ENCODE results near the gene LHB. TPM values are rescaled to one million over a fixed set of nuclear protein-coding genes. Genes with fewer than 3 reads are reported as not detected.

Gene LHB
- total and polyA plus RNA-seq, 2 donors (not counting 3 experiments of a cell fraction or from before 2014, with no cell fraction given): 1.3 TPM; not detected in 1

- Histone ChIP-seq H3K36me3 (ENCODE audit: control insufficient read depth in 2 of 2, extremely low read depth in 1 of 2, insufficient read depth in 2 of 2, low read length in 2 of 2) (peaks cover 0 to 7% of the 10 kb centered on the region in 2 experiments), H3K9me3 (replicated peaks; ENCODE audit: control insufficient read depth, insufficient read depth, low read length) (no peaks in the 10 kb centered on the region), H3K9ac (replicated peaks; ENCODE audit: extremely low read depth, insufficient read depth, low read length) (peak overlapping the region; percentile 89), H3K9me1 (replicated peaks; ENCODE audit: control insufficient read depth, extremely low read depth, insufficient read depth, low read length) (no peaks in the 10 kb centered on the region), H3K4me3 (replicated peaks in 1 of 3; ENCODE audit: insufficient read depth in 1 of 3, low read depth in 1 of 3, low read length in 3 of 3) (peak overlapping the region; percentile 83 to 92 (median 86)), H4K20me1 (replicated peaks; ENCODE audit: control insufficient read depth, extremely low read depth, insufficient read depth, low read length) (no peaks in the 10 kb centered on the region), H3K4me2 (ENCODE audit: insufficient read depth, low read length) (peak overlapping the region; percentile 80), H3K79me2 (ENCODE audit: control insufficient read depth, insufficient read depth, low read length) (peaks cover 51% of the 10 kb centered on the region), H3K27ac (ENCODE audit: insufficient read depth, low read depth, low read length) (peak overlapping the region; percentile 48), H3K27me3 (ENCODE audit: control insufficient read depth in 2 of 2, insufficient read depth in 2 of 2, low read length in 2 of 2) (no peaks in the 10 kb centered on the region), H3K4me1 (ENCODE audit: control insufficient read depth, extremely low read depth, insufficient read depth, low read length) (peaks cover 14% of the 10 kb centered on the region), H2AFZ (ENCODE audit: low read depth, low read length) (peak overlapping the region; percentile 49)
- peak; percentile 70 for DNase-seq (ENCODE audit: low read depth, low spot score)
- TF ChIP-seq EZH2 (IDR thresholded peaks at IDR 0.05; ENCODE audit: borderline replicate concordance, low read depth, low read length, severe bottlenecking) (no peak), JUN (IDR thresholded peaks at IDR 0.05; ENCODE audit: borderline replicate concordance, insufficient read depth, insufficient read length, low read depth) (no peak), GATA2 (IDR thresholded peaks at IDR 0.05; ENCODE audit: insufficient read depth, insufficient read length, low read depth, low read length) (no peak), POLR2AphosphoS5 (IDR thresholded peaks at IDR 0.05; ENCODE audit: insufficient read depth, low read depth, low read length) (peak; percentile 16), MYC (IDR thresholded peaks at IDR 0.05; ENCODE audit: low read depth, low read length) (no peak), FOS (IDR thresholded peaks at IDR 0.05; ENCODE audit: borderline replicate concordance, insufficient read depth, low read length) (no peak), POLR2A (IDR thresholded peaks at IDR 0.05; ENCODE audit: low read depth, low read length) (peak; percentile 56)
- TF ChIP-seq, protein P1, sequence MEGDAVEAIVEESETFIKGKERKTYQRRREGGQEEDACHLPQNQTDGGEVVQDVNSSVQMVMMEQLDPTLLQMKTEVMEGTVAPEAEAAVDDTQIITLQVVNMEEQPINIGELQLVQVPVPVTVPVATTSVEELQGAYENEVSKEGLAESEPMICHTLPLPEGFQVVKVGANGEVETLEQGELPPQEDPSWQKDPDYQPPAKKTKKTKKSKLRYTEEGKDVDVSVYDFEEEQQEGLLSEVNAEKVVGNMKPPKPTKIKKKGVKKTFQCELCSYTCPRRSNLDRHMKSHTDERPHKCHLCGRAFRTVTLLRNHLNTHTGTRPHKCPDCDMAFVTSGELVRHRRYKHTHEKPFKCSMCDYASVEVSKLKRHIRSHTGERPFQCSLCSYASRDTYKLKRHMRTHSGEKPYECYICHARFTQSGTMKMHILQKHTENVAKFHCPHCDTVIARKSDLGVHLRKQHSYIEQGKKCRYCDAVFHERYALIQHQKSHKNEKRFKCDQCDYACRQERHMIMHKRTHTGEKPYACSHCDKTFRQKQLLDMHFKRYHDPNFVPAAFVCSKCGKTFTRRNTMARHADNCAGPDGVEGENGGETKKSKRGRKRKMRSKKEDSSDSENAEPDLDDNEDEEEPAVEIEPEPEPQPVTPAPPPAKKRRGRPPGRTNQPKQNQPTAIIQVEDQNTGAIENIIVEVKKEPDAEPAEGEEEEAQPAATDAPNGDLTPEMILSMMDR (IDR thresholded peaks at IDR 0.05; ENCODE audit: extremely low read depth in 1 of 2, insufficient read depth in 1 of 2, low read depth in 1 of 2, low read length in 2 of 2): no peak
- TF ChIP-seq, protein P2, sequence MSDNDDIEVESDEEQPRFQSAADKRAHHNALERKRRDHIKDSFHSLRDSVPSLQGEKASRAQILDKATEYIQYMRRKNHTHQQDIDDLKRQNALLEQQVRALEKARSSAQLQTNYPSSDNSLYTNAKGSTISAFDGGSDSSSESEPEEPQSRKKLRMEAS (IDR thresholded peaks at IDR 0.05; ENCODE audit: insufficient read depth, insufficient read length): no peak
- FAIRE-seq: peak; percentile 96
- POLR2A ChIA-PET: no interaction called here
- CTCF ChIA-PET: interaction anchor here (0.9 to 3.3 kb wide), 10 partner anchors 15 to 233 kb away, joined by 3 to 41 read pairs (median 6); partner anchors contain the start of gene NUCB1
- no TSS peak for BruUV-seq (replicated peaks)
- intact Hi-C loops (cut with micrococcal nuclease): loop anchor here (2.0 to 10.0 kb wide), 3 partner anchors 13 to 357 kb away; partner anchors contain the start of genes DBP, HRC and TRPM4
- dilution Hi-C loops (cut with MboI; ENCODE audit: extremely low pct_ligation_motif_present, low sequenced_read_pairs): no loop called here
Observed at GRCh38 chr19:48991873-48992580, 24.9 kb downstream of the LHB start.
